GM18870 (cell line): Measurements from ENCODE around the gene SSR2.

Experiments
- ATAC-seq: cut with Tn5 transposase; IDR thresholded peaks from one replicate; pipeline ENCODE4 v1.9.1; 2021; ENCODE audit warnings: moderate library complexity; ENCODE audit not compliant: unreplicated experiment

The SSR2 gene

GRCh38 chr1:155974208-155975115 is 46.3 kb downstream of the SSR2 start:
- ATAC-seq: no peak

- ATAC-seq: no peak
Observed at GRCh38 chr1:155973723-155974122, 47.0 kb downstream of the SSR2 start.

GRCh38 chr1:155971910-155972809 is 48.6 kb downstream of the SSR2 start:
- ATAC-seq: no peak

GRCh38 chr1:155970531-155971167 is 50.1 kb downstream of the SSR2 start:
- ATAC-seq: no peak

GRCh38 chr1:155969377-155969791 is 51.4 kb downstream of the SSR2 start:
- no peak for ATAC-seq

- ATAC-seq: no peak
Observed at GRCh38 chr1:155968670-155969069, 52.1 kb downstream of the SSR2 start.

- ATAC-seq: no peak
Observed at GRCh38 chr1:155968051-155968400, 52.7 kb downstream of the SSR2 start.

- ATAC-seq: no peak
Observed at GRCh38 chr1:155967341-155968050, 53.3 kb downstream of the SSR2 start.

GRCh38 chr1:155966750-155967149 is 54.0 kb downstream of the SSR2 start:
- ATAC-seq: no peak

- no peak for ATAC-seq
Observed at GRCh38 chr1:155966135-155966534, 54.6 kb downstream of the SSR2 start.

- ATAC-seq: no peak
Observed at GRCh38 chr1:155964193-155964592, 56.6 kb downstream of the SSR2 start.

- no peak for ATAC-seq
Observed at GRCh38 chr1:155962599-155963211, 58.0 kb downstream of the SSR2 start.

GRCh38 chr1:155961937-155962336 is 58.8 kb downstream of the SSR2 start:
- ATAC-seq: no peak

GRCh38 chr1:155960081-155960745 is 60.5 kb downstream of the SSR2 start:
- no peak for ATAC-seq
